IMR-90 (cell line): ENCODE data around the gene SLC22A15. TPM values are rescaled to one million over a fixed set of nuclear protein-coding genes. Genes with fewer than 3 reads are reported as not detected.

Experiments
- ATAC-seq: fragments of 200-7000 bp; cut with Tn5 transposase; 2 replicates; pipeline ENCODE4 v1.9.1; 2020; ENCODE audit warnings: low read depth, mild to moderate bottlenecking, moderate library complexity
- BruUV-seq: library from RNA; stranded (reverse); fragments of 400-500 nt; replicated peaks from 2 replicates; lab custom pipeline; 2021; lab: Mats Ljungman, UMichigan
- CTCF ChIA-PET: fragments of 300-600 bp; formaldehyde crosslinking; extraction: SDS; loops from one replicate; lab custom pipeline; 2021; ENCODE audit warnings: antibody characterized with exemption; lab: Yijun Ruan, JAX
- POLR2A ChIA-PET: fragments of 300-600 bp; sonication (Branson Sonifier 250); formaldehyde crosslinking; loops from one replicate; lab custom pipeline; 2022; ENCODE audit warnings: antibody characterized with exemption; ENCODE audit not compliant: unreplicated experiment; lab: Charles Lee
- DNase-seq: peaks from one replicate; pipeline ENCODE4 v3.0.0; 2013
- H2AFZ ChIP-seq: replicated peaks from 2 replicates; pipeline ENCODE3; 2013; ENCODE audit warnings: low read length, mild to moderate bottlenecking; ENCODE audit not compliant: poor library complexity
- H2AK5ac ChIP-seq: 2 replicates; pipeline ENCODE4 v1.6.1; 2013; ENCODE audit warnings: low read depth, low read length, inconsistent platforms
- H2AK9ac ChIP-seq: replicated peaks from 2 replicates; pipeline ENCODE3; 2013; ENCODE audit warnings: mild to moderate bottlenecking, low read depth, low read length, moderate library complexity; ENCODE audit not compliant: poor library complexity
- H2BK120ac ChIP-seq: 2 replicates; pipeline ENCODE4 v1.6.1; 2013; ENCODE audit warnings: low read depth, low read length, inconsistent platforms
- H2BK15ac ChIP-seq: 3 replicates; pipeline ENCODE4 v1.6.1; 2013; ENCODE audit warnings: low read depth, low read length, inconsistent platforms
- H2BK20ac ChIP-seq: 2 replicates; pipeline ENCODE4 v1.6.1; 2013; ENCODE audit warnings: low read depth, mild to moderate bottlenecking, inconsistent platforms, low read length, moderate library complexity
- H2BK5ac ChIP-seq: 2 replicates; pipeline ENCODE4 v1.6.1; 2013; ENCODE audit warnings: mild to moderate bottlenecking, low read depth, low read length, inconsistent platforms; ENCODE audit not compliant: poor library complexity, severe bottlenecking
- H3K14ac ChIP-seq: replicated peaks from 2 replicates; pipeline ENCODE4 v1.6.1; 2013; ENCODE audit warnings: low read depth, low read length, inconsistent platforms
- H3K18ac ChIP-seq: 2 replicates; pipeline ENCODE4 v1.6.1; 2013; ENCODE audit warnings: low read depth, low read length, control low read depth
- H3K23ac ChIP-seq: 2 replicates; pipeline ENCODE4 v1.6.1; 2013; ENCODE audit warnings: low read depth, low read length, inconsistent platforms
- H3K27ac ChIP-seq: 2 replicates; pipeline ENCODE4 v1.5.1; 2013; ENCODE audit warnings: mild to moderate bottlenecking, control low read depth, low read length; ENCODE audit not compliant: insufficient read depth
- H3K27me3 ChIP-seq: 2 replicates; pipeline ENCODE4 v1.6.1; 2013; ENCODE audit warnings: low read length; ENCODE audit not compliant: control insufficient read depth, insufficient read depth
- H3K36me3 ChIP-seq: 2 replicates; pipeline ENCODE4 v1.6.1; 2013; ENCODE audit warnings: low read length, mixed read lengths; ENCODE audit not compliant: control insufficient read depth, insufficient read depth
- H3K4ac ChIP-seq: 2 replicates; pipeline ENCODE4 v1.6.1; 2013; ENCODE audit warnings: low read depth, low read length, inconsistent platforms
- H3K4me1 ChIP-seq: 2 replicates; pipeline ENCODE4 v1.6.1; 2013; ENCODE audit warnings: low read length, mixed read lengths; ENCODE audit not compliant: control insufficient read depth, insufficient read depth
- H3K4me2 ChIP-seq: 2 replicates; pipeline ENCODE4 v1.6.1; 2013; ENCODE audit warnings: low read depth, mild to moderate bottlenecking, control low read depth, low read length, moderate library complexity
- H3K4me3 ChIP-seq: 2 replicates; pipeline ENCODE4 v1.5.1; 2013; ENCODE audit warnings: low read depth, mild to moderate bottlenecking, control low read depth, low read length, moderate library complexity; ENCODE audit not compliant: insufficient read depth
- H3K56ac ChIP-seq: 2 replicates; pipeline ENCODE4 v1.6.1; 2013; ENCODE audit warnings: low read length, inconsistent platforms; ENCODE audit not compliant: insufficient read depth; ENCODE audit errors: extremely low read depth
- H3K79me1 ChIP-seq, 2 experiments: 2 replicates each; pipeline ENCODE4 v1.6.1; 2013; ENCODE audit warnings: low read length in 2 of 2, inconsistent platforms in 1 of 2, low read depth in 1 of 2
- H3K9ac ChIP-seq: 2 replicates; pipeline ENCODE4 v1.6.1; 2013; ENCODE audit warnings: low read depth, low read length, control low read depth
- H3K9me1 ChIP-seq: 2 replicates; pipeline ENCODE4 v1.6.1; 2013; ENCODE audit warnings: low read length, inconsistent platforms; ENCODE audit not compliant: insufficient read depth
- H3K9me3 ChIP-seq: 2 replicates; pipeline ENCODE4 v1.6.1; 2013; ENCODE audit warnings: low read length; ENCODE audit not compliant: control insufficient read depth, insufficient read depth
- H4K20me1 ChIP-seq: 2 replicates; pipeline ENCODE4 v1.6.1; 2013; ENCODE audit warnings: low read length, inconsistent platforms; ENCODE audit not compliant: insufficient read depth
- H4K5ac ChIP-seq: 2 replicates; pipeline ENCODE4 v1.6.1; 2013; ENCODE audit warnings: mild to moderate bottlenecking, low read depth, low read length, control low read depth
- H4K8ac ChIP-seq, 2 experiments: 2 replicates each; pipeline ENCODE4 v1.6.1; 2013; ENCODE audit warnings: low read depth in 2 of 2, low read length in 2 of 2, control low read depth in 1 of 2, inconsistent platforms in 1 of 2
- H4K91ac ChIP-seq: 2 replicates; pipeline ENCODE4 v1.6.1; 2013; ENCODE audit warnings: low read depth, low read length, inconsistent platforms; ENCODE audit not compliant: insufficient read depth
- NFE2L2 ChIP-seq: fragments of 150-350 bp; IDR thresholded peaks from 2 replicates; pipeline ENCODE4 v1.6.1; 2016; ENCODE audit warnings: low read depth, mild to moderate bottlenecking, low read length
- POLR2A ChIP-seq: IDR thresholded peaks from 2 replicates; pipeline ENCODE4 v1.6.1; 2012; ENCODE audit warnings: mild to moderate bottlenecking, low read depth, low read length
- RAD21 ChIP-seq: IDR thresholded peaks from 2 replicates; pipeline ENCODE4 v1.6.1; 2012; ENCODE audit warnings: low read length, improper control_type of control experiment
- WGBS, 2 experiments: methylation state at CpG; one replicate each; pipeline versions ENCODE4 v1.1.5 to v1.1.7; 2013; ENCODE audit warnings: missing lambda C conversion rate in 2 of 2; ENCODE audit not compliant: insufficient read length in 1 of 2; ENCODE audit errors: extremely low coverage in 2 of 2; 5-methylcytosine and 5-hydroxymethylcytosine counted together
- dilution Hi-C: fragments of 300-500 bp; cut with HindIII; formaldehyde crosslinking; loops from one replicate; pipeline ENCODE4 v1.14.3; 2018; ENCODE audit warnings: low sequenced_read_pairs; ENCODE audit not compliant: unreplicated experiment
- in situ Hi-C: fragments of 300-500 bp; cut with MboI; formaldehyde crosslinking; loops from 3 replicates; pipeline ENCODE4 v1.14.3; 2019; ENCODE audit warnings: low sequenced_read_pairs, inconsistent platforms, mixed read lengths
- intact Hi-C: fragments of 100-400 bp; cut with micrococcal nuclease; formaldehyde crosslinking; loops from 2 replicates; pipeline ENCODE4 v1.10.0; 2022
- polyA plus RNA-seq, 3 experiments: library from polyadenylated mRNA; depleted of rRNA; stranded (reverse); fragments of >200 nt; gene quantifications; 2 replicates each; pipeline ENCODE4 v1.2.3, GENCODE V29; 2012; ENCODE audit warnings: low replicate concordance in 1 of 3
- total RNA-seq: library from RNA; depleted of rRNA; stranded (reverse); fragments of >200 nt; gene quantifications from 2 replicates; pipeline ENCODE4 v1.2.3, GENCODE V29; 2012
- TF ChIP-seq, protein P1 (sequence below): fragments of 150-350 bp; IDR thresholded peaks from 2 replicates; pipeline ENCODE4 v1.6.1; 2016; ENCODE audit warnings: low read depth, mild to moderate bottlenecking, low read length, moderate library complexity, borderline replicate concordance

SLC22A15 gene
- total and polyA plus RNA-seq, 2 of the 4 experiments (the other 2 are of a cell fraction): under 0.01 to 0.02 TPM

DNA sequence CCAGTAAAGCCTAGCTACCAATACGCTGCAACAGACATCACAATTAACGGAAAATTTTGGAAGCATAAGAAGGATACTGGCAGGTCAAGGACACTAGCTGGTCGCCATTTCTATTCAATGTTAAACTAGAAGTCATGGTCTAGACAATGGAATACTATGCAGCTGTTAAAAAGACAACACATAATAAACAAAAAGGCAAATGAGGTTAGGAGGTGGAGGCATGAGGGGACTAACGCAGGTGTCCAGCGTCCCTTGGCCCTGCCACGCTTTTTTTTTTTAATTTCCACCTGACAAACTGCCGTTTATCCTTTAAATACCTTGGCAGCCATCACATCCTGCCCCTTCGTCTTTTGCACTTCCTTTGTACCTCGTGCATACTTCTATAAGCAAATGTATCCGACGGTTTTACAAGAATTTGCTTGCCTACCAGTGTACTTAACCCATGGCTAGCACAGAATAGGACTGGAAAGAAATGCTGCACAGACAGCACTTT is 698 bp upstream of the SLC22A15 start:
- no TSS peak for BruUV-seq

More for the DNA sequence above, 698 bp upstream of the SLC22A15 start:
- H3K27ac ChIP-seq: no peak overlapping the region
- H2BK15ac ChIP-seq: no peak overlapping the region
- no peak overlapping the region for H3K56ac ChIP-seq
- no peak for ATAC-seq
- H3K4me2 ChIP-seq: peak overlapping the region; percentile 69; the same call in 1 of the 2 replicates
- H2AK9ac ChIP-seq: no peak overlapping the region
- H2AFZ ChIP-seq: peak overlapping the region; percentile 54
- no peak overlapping the region for H4K5ac ChIP-seq
- H3K18ac ChIP-seq: no peak overlapping the region
- H3K4ac ChIP-seq: no peak overlapping the region
- H3K4me3 ChIP-seq: peak overlapping the region; percentile 35; the same call in 1 of the 2 replicates
- no peak overlapping the region for H3K9ac ChIP-seq
- no peak overlapping the region for H2BK120ac ChIP-seq
- DNase-seq: no peak
- H3K23ac ChIP-seq: no peak overlapping the region
- H3K14ac ChIP-seq: no peak overlapping the region
- TF ChIP-seq POLR2A: no peak
- TF ChIP-seq RAD21: no peak
- TF ChIP-seq, protein P1, sequence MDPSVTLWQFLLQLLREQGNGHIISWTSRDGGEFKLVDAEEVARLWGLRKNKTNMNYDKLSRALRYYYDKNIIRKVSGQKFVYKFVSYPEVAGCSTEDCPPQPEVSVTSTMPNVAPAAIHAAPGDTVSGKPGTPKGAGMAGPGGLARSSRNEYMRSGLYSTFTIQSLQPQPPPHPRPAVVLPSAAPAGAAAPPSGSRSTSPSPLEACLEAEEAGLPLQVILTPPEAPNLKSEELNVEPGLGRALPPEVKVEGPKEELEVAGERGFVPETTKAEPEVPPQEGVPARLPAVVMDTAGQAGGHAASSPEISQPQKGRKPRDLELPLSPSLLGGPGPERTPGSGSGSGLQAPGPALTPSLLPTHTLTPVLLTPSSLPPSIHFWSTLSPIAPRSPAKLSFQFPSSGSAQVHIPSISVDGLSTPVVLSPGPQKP: no peak
- no peak for TF ChIP-seq NFE2L2
- intact Hi-C loops: no loop called here
- in situ Hi-C loops: loop anchor here (10.0 kb wide), 1 partner anchor 61 kb away; no protein-coding TSS in a partner anchor
- H3K36me3 ChIP-seq: no peaks in the 10 kb centered on the region
- H4K91ac ChIP-seq: no peak overlapping the region
- peaks cover 3% of the 10 kb centered on the region; the same call in 1 of the 2 replicates for H3K9me3 ChIP-seq
- POLR2A ChIA-PET: no interaction called here
- H4K20me1 ChIP-seq: no peaks in the 10 kb centered on the region
- H3K79me1 ChIP-seq: no peaks in the 10 kb centered on the region
- no peaks in the 10 kb centered on the region for H3K9me1 ChIP-seq
- H2BK20ac ChIP-seq: no peak overlapping the region
- H4K8ac ChIP-seq: no peak overlapping the region
- H2BK5ac ChIP-seq: no peak overlapping the region
- WGBS, 2 experiments: no CpG with 5 or more reads among the region's 11 CpGs
- no peak overlapping the region for H2AK5ac ChIP-seq
- H3K4me1 ChIP-seq: no peaks in the 10 kb centered on the region
- H3K27me3 ChIP-seq: peaks cover 23% of the 10 kb centered on the region
- CTCF ChIA-PET: no interaction called here
- dilution Hi-C loops: no loop called here
